NCI-H82 treated with DMSO at 0.1 percent for 48 hours (cell line): ENCODE results near the gene MYD88.
"Not testable (repeated sequence)": the region's sequence is repeated elsewhere in the genome, so short reads cannot be mapped to it uniquely, and the experiment has no call there.

Experiments
- DNase-seq: peaks from one replicate; lab custom pipeline; 2025; ENCODE audit not compliant: unreplicated experiment; lab: John Stamatoyannopoulos, UW

Gene MYD88

DNA sequence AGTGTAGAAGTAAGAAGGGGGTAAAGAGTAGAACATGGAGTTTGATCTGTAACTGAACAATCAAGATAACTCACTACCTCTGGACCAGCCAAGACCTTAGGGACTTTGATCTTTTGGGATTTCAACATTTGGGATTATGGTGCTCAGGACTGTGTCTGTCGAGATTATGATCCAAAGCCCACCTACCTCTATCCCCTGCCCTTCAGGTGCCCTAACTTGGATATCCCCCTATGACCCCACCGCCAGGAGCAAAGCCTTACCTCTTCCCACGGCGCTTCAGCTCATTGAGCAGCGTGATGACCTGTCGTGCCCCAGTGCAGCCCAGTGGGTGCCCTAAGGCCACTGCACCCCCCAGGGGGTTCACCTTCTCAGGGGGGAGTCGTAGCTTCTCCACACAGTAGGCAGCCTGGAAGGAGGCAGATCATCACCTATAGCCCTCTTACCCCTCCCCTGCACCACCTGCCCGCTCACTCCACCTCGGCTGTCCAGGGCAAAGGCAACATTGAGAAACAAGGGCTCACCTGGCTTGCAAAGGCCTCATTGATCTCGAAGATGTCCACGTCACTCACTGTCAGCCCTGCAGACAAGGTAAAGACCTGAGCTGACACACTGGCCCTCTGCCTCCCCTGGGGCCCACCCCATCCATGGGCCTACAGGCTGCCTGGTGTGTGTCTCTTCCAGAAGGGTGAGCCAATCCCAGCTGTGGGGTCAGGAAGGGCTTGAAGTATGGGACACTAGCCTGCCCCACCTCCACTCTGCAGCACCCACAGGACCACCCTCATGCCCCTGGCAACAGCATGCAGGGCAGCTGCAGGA, 12.9 kb upstream of the MYD88 start:
- no peak for DNase-seq

DNA sequence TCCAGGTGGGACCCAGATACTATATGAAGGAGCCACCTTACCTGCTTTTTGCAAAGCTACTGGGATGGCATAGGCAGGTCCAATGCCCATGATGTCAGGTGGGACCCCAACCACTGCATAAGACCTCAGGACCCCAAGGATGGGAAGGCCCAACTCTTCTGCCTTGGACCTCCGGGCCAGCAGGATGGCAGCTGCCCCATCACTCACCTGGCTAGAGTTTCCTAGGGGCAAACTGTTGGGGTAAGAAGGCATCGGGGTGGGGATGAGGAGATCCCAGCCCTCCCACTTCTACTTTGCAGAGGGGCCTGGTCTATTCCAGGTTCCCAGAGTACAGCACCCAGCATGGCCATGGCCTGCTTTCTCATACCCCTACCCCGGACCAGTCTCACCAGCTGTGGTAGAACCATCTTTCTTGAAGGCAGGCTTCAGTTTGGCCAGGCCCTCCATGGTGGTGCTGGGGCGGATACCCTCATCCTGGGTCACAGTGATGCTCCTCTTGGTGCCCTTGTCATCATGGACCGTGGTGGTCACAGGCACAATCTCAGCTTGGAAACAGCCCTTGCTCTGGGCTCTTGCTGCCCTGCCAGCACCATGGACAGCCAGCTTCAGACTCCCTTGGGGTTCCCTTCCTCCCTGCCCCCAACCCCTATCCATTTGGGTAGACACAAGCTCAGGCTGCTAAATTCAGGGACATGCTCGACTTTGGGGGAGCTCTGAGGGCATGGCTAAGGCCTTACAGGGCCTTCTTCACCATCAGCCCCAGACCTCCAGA, 12.2 kb upstream of the MYD88 start:
- DNase-seq = no peak

DNA sequence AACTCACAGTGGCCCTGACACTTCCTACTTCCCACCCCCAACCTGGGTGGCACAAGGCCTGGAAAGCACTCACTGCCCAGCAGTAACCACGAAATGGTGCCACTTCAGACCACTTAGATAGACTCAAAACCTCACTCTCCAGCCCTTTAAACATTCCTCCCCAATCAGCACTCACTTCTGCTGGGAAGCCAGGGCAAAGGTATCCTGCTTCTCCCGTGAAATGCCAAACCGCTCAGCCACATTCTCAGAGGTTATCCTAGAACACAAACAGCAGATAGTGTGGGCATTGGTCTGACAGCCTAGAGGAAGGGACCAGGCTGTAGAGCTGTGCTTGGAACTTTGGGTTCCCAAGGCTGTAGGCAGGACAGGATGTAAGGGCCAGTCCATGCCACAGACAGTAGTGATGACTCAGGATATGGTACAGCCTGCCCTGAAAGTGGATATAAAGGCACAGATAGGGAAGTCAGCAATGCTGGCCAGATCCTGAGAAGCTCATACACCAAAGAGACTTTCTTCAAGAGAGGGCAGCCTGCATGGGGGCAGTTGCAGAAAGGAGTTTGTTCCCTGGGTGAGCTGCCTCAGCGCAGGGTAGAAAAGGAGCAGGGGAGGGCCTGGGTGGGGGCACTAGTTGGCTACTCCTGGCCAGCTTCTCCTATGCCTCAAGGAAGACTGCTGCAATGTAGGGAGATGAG, 10.7 kb upstream of the MYD88 start:
- no peak for DNase-seq

DNA sequence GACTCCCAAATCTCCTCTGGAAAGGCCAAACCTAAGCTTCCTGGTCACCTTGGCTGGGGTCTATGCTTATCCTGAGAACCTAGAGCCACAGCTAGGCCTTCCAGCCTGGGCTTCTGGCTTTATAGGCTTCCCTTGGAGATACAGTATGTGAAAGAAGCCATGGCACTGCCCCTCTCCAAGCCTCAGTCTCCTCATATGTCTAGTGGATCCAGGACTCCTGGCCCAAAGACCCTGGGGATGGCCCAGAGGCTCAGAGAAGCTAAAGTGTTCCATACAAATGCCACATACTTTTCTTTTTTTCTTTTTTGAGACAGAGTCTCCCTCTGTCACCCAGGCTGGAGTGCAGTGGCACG, 10.2 kb upstream of the MYD88 start:
- no peak for DNase-seq

DNA sequence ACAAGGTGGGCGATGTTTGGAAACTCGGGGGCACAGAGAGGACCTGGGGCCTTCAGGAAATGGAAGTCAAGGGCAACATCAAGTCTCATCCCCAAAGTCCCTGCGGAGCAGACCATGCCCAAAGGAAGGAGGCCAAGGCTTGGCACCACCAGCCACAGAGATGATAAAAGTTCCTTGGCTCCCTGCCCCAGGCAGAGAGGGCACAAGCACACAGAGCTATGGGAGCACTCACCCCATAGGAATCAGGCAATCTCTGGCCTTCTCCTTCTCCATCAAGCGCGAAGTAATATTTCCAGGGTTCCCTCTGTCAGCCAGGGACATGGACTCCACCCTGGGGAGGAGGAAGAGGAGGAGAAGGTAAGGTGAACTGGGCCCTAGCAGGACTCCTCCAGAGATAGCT, 9.4 kb upstream of the MYD88 start:
- DNase-seq = no peak

DNA sequence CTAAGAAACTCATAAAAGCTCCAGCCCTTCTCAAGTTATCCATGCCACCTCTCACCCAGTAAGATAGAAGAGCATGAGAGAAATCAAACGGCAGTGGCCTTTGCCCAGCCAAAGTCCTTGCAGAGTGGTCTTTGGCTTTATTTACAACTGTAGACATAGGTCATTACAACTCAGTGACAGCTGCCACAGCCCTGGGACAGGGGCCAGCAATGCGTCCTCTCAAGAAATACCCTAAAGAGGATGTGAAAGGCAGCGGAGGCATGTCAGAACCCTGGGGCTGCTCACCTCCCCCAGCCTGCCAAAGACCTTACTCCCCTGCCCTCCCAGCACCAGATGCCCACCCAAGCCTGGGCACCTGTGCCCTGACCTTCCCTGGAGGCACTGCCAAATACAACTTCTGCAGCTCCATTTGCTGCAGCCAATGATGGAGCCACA, 7.8 kb upstream of the MYD88 start:
- no peak for DNase-seq

DNA sequence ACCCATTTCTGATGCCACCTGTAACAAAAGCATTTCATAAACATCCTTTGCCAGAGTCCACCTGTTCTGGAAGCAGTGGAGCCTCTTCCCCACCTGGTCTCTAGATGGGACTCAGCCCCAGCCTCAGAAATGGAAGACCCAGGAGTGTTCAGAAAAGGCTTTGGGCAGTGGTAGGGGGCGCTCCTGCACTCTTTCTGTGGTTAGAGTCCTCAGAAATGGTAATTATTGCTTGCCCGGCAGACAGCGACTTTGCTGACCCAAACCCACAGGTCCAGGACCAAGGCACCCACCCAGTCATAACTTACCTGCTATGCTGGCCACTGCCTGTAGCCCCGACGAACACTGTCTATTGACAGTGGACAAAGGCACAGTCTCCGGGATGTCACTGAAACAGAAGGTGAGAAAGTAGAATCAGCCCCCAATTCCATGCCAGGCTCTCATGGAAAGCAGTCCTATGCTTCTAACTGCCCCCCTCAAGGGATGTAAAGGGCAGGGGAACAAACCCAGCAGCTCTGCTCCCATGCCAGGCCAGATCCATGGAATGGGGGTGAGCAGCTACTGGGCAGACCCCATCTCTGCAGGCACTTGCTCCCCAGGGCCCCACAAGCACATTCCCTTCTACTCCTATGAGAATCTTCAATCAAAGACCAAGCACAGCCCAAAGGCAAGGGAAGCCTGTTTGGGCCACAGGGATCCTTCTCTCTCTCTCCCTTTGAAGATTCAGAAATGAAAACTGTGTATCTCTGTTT, 6.7 kb upstream of the MYD88 start:
- no peak for DNase-seq

DNA sequence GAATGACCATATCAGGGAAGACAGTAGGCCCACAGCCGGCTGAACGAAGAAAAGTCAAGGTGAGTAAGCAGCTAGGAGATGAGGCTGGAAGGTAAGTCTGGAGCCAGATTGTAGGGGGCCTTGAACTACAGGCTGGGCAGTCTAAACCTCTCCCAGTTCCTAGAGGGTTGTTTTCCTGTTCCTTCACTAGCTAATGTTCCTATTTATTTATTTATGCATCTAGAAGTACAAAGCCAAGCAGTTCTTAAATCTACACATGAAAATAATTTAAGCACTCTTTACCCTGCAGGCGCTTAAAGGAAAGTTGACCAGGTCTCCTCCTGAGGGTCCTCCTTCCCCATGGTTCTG, 5.3 kb upstream of the MYD88 start:
- no peak for DNase-seq

DNA sequence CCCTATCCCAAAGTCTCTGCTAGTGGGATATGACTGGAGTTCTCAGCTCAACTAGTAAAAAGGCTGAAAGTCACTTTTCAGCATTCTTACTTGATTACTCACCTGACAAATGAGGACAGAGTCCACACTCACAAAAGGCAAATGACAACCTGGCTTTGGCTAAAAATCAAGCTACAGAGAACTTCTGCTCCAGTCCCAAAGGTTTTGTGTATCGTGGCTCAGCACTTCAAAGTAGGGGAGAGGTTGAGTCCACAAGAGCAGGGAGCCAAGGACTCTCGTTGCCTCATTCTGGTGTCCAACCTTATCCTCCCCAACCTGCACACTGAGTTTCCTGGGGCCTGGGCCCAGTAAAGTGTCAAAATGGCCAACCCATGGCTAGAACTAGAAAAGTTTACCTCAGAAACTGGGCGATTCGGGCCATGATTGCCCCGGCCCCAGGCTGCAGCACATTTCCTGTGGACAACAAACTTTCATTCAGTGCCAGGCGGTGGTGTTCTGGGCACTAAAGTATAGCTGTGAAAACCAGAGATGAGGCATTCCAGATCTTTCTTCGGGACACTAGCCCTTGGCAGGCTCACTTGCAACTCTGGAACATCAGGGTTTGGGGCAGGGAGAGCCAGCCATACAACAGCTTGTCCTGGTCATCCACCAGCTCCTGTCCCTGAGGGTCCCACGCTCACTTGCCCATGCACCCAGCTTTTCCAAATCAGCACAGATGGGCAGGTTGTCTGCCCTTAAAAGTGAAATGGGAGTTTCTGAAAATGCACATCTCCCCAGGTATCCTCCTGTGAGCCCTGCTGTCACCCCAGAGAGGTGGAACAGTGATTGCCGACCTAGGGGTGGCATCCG, 4.7 kb upstream of the MYD88 start:
- DNase-seq = no peak

DNA sequence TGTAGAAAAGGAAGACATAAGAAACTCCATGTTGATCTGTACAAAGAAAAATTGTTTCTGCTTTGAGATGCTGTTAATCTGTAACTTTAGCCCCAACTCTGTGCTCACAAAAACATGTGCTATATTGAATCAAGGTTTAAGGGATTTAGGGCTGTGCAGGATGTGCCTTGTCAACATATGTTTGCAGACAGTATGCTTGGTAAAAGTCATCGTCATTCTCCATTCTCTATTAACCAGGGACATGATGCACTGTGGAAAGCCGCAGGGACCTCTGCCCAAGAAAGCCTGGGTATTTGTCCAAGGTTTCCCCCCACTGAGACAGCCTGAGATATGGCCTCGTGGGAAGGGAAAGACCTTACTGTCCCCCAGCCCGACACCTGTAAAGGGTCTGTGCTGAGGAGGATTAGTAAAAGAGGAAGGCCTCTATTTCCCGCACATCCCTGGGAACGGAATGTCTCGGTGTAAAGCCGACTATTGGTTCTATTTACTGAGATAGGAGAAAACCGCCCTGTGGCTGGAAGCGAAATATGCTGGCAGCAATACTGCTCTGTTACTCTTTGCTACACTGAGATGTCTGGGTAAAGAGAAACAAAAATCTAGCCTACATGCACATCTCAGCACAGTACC, 3.8 kb upstream of the MYD88 start:
- not testable (repeated sequence) for DNase-seq

DNA sequence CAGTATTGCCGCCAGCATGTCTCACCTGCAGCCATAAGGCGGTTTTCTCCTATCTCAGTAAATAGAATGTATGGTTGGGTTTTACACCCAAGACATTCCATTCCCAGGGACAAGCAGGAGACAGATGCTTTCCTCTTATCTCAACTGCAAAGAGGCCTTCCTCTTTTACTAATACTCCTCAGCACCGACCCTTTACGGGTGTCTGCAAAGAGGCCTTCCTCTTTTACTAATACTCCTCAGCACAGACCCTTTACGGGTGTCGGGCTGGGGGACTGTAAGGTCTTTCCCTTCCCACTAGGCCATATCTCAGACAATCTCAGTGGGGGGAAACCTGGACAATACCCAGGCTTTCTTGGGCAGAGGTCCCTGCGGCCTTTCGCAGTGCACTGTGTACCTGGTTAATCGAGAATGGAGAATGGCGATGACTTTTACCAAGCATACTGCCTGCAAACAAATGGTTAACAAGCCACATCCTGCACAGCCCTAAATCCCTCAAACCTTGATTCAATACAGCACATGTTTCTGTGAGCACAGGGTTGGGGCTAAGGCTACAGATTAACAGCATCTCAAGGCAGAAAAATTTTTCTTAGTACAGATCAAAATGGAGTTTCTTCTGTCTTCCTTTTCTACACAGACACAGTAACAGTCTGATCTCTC, 2.7 kb upstream of the MYD88 start:
- DNase-seq = not testable (repeated sequence)

DNA sequence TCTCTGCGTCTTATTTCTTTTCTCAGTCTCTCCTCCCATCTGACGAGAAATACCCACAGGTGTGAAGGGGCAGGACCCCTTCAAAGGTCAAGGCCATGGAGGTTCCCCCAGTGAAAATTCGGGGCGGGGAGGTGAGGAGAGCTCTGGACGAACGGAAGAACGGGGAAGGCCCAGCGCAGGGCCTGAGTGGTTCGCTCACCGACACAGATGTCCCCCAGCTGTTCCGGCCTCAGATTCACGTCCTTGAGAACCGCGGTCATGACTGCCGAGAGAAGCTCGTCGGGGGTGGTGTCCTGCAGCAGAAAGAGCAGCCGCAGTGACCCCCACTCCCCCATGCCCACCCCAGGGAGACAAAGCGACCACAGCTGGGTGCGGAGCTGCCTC, 2.1 kb upstream of the MYD88 start:
- no peak for DNase-seq

DNA sequence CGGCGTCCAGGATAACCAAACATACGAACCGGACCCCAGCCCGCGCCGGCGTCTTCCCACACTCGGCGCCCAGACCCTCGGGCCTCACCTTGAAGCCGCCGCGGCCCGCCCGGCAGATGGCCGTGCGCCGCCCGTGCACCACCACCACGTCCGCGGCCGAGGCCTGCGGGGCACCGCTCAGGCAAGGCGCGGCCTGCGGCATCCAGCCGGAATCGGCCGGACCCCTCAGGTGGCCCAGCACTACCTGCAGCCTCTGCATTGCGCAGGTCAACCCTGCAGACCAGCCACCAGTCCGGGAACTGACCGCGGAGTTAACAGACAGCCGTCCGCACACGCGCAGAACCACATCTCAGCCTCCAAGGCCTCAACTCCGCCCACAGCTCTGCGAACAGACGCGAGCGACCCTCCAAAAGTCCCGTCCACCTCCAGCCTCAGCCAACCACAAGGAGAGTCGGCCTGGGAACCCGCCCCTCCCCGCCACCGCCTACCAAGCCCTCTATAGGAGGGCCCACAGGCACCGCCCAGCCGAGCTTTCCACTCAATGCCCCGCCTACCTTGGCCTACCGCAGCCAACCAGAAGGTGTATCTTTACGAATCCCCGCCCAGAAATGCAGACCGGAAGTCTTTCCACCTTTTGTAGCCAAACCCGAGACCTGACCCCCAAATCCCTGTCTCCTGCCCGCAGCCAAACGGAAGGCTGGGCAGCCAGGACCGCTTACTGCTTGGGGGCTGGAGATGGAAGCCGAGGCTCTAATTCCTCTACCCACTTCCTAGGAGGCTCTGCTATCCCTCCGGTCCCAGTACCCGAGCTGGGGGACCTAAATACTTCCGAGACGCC, 1.5 kb upstream of the MYD88 start, which contains the start of gene ACAA1:
ACAA1 (minus strand) TSS at position 351 of the 838 bp plus-strand sequence; CDS start at position 259, 92 bp downstream.
- peak; percentile 95 for DNase-seq

DNA sequence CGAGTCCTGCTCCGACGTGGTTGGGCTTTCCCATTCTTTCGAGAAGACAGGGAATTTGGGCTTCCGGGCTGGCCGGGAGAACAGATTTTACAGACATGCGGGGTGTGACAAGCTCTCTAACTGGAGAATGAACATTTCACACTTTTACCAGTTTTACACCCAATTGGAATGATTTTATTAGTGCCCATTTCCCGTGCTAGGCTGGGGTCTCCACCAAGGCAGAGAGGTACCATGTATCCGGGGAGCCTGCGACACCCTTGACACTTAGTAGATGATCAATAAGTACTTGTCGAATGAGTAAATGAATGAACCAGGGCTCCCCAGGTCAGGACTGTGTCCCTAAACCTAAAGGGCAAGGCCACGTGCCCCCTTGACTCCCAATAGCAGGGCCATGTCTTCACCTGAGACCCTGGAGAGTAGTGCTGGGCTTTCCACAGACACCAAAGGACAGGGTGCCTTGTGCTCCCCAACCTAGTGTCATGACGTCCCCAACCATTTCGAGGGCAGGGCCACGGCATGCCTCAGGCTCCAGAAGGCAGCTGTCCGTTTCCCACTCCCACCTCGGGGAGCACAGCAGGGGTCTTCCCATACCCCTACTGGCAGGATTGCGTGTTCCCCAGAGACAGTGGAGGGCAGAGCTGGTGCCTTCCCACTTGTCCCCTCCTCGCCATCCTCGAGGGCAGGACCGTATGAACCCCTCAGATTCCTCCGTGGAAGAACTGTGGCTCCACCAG, 679 bp upstream of the MYD88 start:
- DNase-seq = no peak

DNA sequence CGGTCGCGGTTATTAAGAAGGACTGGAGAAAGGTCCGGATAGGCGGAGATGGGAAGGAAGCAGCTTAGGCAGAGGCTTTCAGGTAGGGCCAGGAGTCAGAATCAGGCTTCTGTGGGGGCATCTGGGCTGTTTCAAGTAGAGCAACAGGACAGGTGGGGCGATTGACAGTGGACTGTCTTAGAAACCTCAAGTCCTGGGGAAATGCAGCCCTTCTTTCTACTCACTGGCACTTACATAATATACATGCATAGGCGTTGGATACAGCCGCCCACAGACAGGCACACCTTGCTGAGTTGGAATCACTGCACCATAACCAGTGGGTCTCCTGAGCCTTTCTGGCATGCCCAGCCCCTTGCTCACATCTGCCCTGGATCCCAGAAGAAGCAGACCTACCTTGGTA, 730 bp downstream of the MYD88 start:
- no peak for DNase-seq

DNA sequence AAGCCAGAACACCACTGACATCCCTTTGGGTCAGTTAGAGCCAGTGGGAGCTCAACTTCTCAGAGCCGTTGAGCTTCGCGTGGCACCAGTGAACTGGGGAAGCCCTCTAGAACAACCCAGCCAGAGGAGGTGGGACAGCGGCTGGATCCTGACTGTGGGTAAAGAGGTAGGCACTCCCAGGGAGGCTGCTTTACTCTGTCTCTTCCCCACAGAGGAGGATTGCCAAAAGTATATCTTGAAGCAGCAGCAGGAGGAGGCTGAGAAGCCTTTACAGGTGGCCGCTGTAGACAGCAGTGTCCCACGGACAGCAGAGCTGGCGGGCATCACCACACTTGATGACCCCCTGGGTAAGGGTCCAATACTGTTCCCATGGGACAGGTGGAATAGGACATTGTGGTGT, 1.2 kb downstream of the MYD88 start:
- no peak for DNase-seq

DNA sequence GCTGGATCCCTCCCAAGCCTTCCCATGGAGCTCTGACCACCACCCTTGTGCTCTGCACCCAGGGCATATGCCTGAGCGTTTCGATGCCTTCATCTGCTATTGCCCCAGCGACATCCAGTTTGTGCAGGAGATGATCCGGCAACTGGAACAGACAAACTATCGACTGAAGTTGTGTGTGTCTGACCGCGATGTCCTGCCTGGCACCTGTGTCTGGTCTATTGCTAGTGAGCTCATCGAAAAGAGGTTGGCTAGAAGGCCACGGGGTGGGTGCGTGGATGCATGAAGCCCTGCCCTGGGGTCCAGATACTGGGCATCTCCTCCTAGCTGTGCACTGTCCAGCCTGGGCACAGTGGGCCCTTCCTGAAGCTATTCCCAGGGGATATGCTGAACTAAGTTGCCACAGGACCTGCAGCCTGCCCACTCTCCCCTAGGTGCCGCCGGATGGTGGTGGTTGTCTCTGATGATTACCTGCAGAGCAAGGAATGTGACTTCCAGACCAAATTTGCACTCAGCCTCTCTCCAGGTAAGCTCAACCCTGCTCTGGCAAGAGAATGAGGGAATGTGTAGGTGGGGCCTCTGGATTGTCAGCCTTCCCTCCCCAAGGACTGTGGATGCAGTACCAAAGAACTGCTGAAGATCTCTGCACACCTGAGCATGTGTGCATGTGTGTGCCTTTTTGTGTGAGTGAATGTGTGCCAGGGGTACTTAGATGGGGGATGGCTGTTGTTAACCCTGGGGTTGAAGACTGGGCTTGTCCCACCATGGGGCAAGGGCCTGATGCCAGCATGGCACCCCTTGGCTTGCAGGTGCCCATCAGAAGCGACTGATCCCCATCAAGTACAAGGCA, 2.1 kb downstream of the MYD88 start:
- DNase-seq = no peak
